DMS114 treated with DMSO at 0.1 percent for 48 hours (cell line): ENCODE data around the gene SCGN.

Source experiments
- DNase-seq: peaks from one replicate; lab custom pipeline; 2025; ENCODE audit not compliant: unreplicated experiment; lab: John Stamatoyannopoulos, UW

Gene SCGN

DNA sequence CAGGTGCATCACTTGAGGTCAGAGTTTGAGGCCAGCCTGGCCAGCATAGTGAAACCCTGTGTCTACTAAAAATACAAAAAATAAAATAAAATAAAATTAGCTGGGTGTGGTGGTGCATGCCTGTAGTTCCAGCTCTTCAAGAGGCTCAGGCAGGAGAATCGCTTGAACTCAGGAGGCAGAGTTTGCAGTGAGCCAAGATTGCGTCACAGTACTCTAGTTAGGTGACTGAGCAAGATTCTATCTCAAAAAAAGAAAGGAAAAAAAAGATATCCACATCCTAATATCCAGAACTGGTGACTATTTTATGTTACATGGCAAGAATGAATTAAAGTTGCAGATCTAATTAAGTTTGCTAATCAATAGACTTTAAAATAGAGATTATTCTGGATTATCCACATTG, 32.5 kb downstream of the SCGN start:
- no peak for DNase-seq

- DNase-seq = no peak
Observed at GRCh38 chr6:25685251-25685650, 33.2 kb downstream of the SCGN start.

GRCh38 chr6:25685896-25686295, 33.9 kb downstream of the SCGN start:
- DNase-seq = no peak

GRCh38 chr6:25686856-25687255, 34.8 kb downstream of the SCGN start:
- no peak for DNase-seq

GRCh38 chr6:25689966-25690365, 38.0 kb downstream of the SCGN start:
- DNase-seq = no peak

- DNase-seq = no peak
Observed at GRCh38 chr6:25691894-25692293, 39.9 kb downstream of the SCGN start.

- DNase-seq = no peak
Observed at GRCh38 chr6:25692472-25692871, 40.5 kb downstream of the SCGN start.

DNA sequence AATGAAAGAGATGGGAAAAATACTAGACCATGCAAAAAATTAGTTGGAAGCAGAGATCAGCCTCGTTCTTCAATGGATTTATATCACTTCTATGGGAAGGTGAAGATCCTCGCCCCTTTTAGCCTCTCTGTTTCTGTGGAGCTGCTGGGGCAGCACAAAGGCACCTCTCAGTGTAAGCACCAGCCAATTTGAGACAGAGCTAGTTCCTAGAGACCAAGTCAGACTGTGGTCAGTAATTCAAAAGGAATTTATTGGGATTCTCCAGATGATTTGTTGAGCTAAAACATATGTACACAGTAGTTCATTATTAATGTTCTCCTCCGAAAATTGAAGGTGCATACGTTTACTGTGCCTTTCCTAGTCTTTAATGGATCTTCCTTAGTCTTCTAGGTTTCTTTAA, 42.4 kb downstream of the SCGN start:
- no peak for DNase-seq

GRCh38 chr6:25695671-25696070, 43.7 kb downstream of the SCGN start:
- no peak for DNase-seq

- no peak for DNase-seq
Observed at GRCh38 chr6:25697537-25698340, 45.7 kb downstream of the SCGN start.

- no peak for DNase-seq
Observed at GRCh38 chr6:25698631-25699030, 46.6 kb downstream of the SCGN start.

GRCh38 chr6:25699649-25700048, 47.6 kb downstream of the SCGN start:
- no peak for DNase-seq

- no peak for DNase-seq
Observed at GRCh38 chr6:25700761-25701160, 48.7 kb downstream of the SCGN start.

- no peak for DNase-seq
Observed at GRCh38 chr6:25701807-25702206, 49.8 kb downstream of the SCGN start.

DNA sequence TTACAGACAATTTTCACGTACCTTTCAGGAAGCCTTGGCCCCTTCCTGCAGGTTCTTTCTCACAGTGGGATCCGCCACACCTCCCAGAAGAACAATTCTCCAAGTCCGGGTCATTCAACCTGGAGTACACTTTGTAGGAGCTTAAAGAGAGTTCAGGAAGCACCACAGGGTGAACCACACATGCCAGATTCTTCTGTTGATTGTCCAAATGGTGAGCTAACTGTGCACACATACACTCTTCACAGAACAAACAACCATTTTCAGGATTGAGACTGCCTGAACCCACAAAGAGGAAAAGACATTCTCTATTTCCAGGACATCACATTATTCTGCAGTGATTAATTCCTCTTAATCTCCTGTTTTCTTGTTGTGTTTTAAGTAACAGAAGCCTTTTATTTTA, 51.0 kb downstream of the SCGN start:
- no peak for DNase-seq

- no peak for DNase-seq
Observed at GRCh38 chr6:25704001-25704400, 52.0 kb downstream of the SCGN start.

GRCh38 chr6:25706314-25707014, 54.4 kb downstream of the SCGN start:
- no peak for DNase-seq

DNA sequence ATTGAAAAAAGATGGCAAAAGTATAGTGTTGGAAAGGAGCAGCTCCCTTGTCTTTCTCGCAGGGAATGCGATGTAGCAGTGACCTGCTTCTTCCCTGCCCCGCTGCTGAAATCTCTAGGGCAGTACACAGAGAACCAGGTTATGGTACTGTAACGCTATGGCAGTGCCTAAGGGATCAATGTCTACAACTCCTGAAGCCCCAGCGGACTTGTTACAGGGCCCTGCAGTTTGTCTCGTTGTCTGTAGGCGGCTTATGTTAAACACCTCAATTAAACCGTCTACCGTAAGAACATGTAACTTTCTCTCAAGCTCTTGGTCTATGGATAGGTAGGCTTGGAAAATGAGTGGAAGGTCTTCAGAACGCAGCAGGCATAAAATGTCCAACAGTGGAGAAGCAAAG, 57.7 kb downstream of the SCGN start:
- DNase-seq = no peak

DNA sequence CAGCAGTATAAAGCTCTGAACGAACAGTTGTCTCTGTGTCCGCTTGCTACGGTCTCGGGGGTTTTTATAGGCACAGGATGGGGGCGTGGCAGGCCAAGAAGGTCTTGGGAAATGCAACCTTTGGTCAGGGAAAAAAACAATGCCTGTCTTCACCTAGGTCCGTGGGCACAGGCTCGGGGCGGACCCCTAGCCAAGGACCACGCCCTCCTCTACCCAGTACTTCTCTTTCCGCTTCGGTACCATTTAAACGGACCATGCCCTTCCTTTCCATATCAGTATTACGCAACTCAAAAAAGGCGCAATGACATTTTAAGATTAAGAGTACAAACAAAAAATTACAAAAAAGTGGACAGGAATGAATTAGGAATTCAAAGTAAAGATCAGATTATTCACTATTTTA, 58.3 kb downstream of the SCGN start:
- DNase-seq = no peak

DNA sequence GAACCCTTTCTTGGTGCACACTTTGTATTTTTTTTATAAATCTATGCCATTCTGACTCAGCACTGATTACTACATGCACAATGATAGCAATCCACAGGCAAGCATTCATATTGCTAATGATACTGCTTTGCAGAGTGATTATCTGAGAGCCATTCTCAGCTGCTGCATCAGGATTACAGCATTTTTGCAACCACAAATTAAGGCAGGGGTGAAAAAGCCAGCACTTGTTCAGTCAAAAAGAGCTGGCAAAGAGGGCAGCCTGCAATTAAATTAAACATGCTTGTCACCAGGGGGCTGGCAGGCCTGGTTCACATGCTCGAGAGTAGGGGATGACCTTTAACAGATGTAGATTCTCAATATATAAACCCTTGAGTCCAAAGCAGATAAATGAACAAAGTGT, 61.8 kb downstream of the SCGN start:
- no peak for DNase-seq

GRCh38 chr6:25714765-25715164, 62.8 kb downstream of the SCGN start:
- no peak for DNase-seq

DNA sequence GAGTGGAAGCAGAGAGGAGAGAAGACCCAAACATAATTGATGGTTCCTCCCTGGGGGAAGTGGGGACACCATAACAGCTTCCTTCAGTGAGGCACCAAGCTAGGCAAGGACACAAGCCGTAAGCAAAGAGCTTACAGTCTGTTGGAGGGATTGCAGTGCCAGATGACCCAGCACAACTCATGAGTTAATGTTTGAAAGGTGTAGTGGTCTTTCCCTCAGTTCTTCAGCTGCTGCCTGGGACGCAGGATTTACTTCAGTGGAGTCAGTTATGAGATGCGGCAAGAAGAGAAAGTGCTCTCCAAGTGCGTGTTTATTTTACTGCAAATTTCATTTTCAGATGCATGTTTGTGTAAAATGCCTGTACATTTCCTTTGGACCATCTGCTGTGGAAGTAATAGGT, 63.8 kb downstream of the SCGN start:
- DNase-seq = no peak
